GM21619 (cell line): Measurements from ENCODE around the gene DOCK3.
"Not testable (repeated sequence)": the region's sequence is repeated elsewhere in the genome, so short reads cannot be mapped to it uniquely, and the experiment has no call there.

Experiments used
- ATAC-seq: cut with Tn5 transposase; IDR thresholded peaks from one replicate; pipeline ENCODE4 v1.9.1; 2021; ENCODE audit not compliant: unreplicated experiment

Gene DOCK3

GRCh38 chr3:50873376-50874157, 198.8 kb downstream of the DOCK3 start:
- ATAC-seq: peak; percentile 82

DNA sequence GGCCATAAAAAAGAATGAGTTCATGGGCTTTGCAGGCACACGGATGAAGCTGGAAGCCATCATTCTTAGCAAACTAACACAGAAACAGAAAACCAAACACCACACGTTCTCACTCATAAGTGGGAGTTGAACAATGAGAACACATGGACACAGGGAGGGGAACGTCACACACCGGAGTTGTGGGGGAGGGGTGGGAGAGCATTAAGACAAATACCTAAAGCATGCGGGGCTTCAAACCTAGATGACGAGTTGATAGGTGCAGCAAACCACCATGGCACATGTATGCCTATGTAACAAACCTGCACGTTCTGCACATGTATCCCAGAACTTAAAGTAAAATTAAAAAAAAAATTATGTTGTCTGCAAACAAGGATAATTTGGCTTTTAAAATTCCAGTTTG, 200.1 kb downstream of the DOCK3 start:
- not testable (repeated sequence) for ATAC-seq

DNA sequence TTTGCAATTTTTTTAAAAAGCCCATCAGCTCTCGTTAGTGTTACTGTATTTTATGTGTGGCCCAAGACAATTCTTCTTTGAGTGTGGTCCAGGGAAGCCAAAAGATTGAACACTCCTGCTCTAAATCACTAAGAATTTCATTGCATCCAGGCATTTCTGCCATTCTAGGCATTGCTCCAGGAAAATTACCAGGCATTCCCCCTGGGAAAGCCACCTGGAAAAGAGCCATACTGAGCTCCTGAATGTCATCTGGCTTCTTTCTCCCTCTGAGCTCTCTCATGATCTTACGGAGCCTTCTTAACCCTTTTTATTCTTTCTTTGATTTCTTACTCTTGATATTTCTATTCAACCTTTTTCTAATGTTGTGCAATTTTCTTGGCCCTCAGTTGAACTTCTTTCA, 202.2 kb downstream of the DOCK3 start:
- no peak for ATAC-seq

- not testable (repeated sequence) for ATAC-seq
Observed at GRCh38 chr3:50882733-50883132, 208.0 kb downstream of the DOCK3 start.

DNA sequence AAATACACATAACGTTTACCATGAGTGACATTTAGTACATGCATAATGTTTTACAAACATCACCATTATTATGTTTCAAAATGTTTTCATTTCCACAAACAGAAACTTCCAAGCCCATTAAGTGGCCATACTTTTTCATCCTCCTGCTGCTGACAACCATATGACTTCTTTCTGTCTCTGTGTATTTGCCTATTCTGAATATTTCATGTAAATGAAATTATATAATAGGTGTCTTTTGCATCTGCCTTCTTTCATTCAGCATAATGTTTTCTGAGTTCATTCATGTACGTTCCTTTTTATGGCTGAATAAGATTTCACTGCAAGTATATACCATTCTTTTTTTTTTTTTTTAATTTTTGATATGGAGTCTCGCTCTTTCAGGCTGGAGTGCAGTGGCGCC, 209.0 kb downstream of the DOCK3 start:
- ATAC-seq: no peak

DNA sequence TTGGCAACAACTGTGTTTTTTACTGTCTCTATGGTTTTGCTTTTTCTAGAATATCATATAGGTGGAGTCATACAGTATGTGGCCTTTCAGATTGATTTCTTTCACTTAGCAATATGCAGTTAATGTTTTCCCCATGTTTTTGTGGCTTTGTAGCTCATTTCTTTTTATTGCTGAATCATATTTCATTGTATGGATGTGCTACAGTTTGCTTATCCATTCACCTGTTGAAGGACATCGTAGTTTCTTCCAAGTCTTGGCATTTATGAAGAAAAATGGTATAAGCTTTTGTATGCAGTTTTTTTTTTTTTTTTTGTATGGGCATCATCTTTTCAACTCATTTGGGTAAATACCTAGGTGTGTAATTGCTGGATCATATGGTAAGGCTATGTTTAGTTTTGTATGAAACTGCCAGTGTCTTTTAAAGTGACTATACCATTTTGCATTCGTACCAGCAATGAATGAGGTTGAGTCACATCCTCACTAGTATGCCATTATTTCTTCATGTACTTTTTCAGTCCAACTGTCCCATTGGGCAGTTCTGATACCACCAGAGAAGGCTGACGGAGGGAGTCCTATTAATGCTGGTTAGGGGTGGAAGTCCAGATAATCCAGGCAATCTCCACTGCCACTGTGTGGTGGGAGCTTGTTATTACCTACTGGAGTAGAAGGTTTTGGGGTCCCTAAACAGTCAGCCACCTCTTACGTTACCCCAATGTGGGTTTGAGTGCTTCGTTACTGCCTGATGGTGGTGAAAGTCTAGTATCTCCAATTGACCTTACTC, 210.5 kb downstream of the DOCK3 start:
- ATAC-seq: no peak

DNA sequence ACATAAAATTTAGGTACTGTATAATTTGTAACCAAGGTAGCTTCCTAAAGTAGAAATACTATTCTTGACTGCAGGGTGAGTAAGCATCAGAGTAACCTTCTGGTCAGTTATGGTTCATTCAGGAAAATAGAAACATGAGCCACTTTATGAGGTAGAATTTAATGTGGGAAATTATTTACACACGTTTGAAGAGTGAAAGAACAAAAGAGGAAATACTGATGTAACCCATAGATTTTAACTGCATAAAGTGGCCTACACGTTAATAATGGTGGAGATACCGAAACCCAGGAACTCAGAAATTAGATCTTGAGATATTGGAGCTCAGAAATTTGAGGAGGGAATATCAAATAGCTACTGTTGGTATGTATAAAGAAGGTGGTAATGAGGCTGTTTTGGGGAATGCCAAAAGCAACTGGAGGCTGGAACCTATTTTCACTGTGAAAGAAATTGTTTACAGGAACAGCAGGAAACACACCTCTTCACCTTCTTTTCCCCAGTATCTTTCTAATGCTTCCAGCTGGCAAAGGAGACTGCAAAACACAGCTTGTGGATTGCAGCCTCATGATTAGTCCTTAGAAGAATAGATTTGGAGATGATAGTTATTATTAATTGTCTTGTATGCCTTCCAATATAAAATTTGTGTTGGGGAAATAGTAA, 216.1 kb downstream of the DOCK3 start:
- ATAC-seq: no peak

DNA sequence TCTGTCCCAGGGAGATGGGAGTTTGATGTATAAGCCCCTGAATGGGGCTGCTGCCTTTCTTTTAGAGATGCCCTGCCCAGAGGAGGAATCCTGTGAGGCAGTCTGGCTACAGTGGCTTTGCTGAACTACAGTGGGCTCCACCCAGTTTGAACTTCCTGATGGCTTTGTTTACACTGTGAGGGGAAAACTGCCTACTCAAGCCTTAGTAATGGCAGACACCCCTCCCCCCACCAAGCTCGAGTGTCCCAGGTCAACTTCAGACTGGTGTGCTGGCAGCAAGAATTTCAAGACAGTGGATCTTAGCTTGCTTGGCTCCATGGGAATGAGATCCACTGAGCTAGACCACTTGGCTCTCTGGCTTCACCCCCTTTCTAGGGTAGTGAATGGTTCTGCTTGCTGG, 226.4 kb downstream of the DOCK3 start:
- ATAC-seq: not testable (repeated sequence)

- ATAC-seq: no peak
Observed at GRCh38 chr3:50912746-50913145, 238.0 kb downstream of the DOCK3 start.

DNA sequence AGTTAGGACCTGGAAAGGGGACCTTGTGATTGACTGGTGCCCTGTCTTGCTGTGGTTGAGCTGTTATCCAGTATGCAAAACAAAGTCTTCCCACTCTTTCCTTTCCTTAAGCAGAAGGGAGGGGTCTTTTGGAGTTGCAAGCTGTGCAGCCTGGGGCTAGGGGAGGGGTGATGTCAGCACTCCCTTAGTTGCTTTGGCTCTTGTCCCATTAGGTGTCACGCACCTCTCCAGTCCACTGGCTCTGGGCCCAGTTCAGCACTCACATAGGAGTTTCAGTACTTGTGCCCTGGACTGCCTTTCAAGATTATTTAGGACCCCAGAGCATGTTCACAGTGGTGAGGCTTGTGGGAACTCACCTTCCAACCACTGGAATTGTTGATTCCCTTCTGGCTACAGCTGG, 238.5 kb downstream of the DOCK3 start:
- ATAC-seq: no peak

DNA sequence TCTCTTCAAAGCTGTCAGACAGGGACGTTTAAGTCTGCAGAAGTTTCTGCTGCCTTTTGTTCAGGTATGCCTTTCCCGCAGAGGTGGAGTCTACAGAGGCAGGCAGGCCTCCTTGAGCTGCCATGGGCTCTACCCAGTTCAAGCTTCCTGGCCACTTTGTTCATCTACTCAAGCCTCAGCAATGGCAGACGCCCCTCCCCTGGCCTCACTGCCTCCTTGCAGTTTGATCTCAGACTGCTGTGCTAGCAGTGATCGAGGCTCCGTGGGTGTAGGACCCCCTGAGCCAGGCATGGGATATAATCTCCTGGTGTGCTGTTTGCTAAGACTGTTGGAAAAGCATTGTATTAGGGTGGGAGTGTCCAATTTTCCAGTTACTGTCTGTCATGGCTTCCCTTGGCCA, 247.3 kb downstream of the DOCK3 start:
- ATAC-seq: not testable (repeated sequence)

DNA sequence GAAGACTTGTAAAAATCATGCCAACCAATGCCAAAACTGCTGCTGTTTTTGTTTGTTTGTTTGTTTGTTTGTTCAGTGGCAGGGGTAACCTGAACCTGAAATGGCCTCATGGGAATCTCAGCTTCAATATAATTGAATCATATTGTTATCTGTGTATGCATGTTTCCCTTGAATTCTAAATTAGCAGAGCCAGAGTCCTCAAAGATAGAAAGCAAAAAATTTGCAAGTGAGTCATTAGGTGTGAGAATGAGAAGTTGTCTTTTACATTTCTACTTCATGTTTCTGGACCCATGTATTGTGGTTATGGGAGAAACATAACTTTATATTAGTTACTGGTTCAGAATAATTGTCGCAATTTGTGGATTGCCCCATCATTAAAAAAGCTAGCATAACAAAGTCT, 249.2 kb downstream of the DOCK3 start:
- no peak for ATAC-seq

- ATAC-seq: no peak
Observed at GRCh38 chr3:50924638-50925037, 249.9 kb downstream of the DOCK3 start.

DNA sequence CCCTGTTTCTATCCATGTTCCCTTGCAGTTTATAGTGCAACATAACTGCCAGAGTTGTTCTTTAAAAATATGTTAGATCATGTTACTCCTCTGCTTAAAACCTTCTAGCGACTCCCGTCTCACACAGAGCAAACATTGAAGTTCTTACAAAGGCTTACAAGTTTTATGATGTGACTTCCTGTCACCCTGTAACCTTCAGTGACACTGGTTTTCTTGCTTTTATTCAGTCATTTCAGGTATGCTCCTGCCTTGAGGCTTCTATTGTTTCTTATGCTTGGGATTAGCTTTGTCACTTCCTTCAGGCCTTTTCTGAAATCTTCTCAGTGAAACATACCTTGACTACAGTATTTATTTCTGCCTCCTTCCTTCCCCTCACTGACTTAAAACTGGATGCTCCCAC, 252.1 kb downstream of the DOCK3 start:
- no peak for ATAC-seq

GRCh38 chr3:50930371-50931208, 255.9 kb downstream of the DOCK3 start:
- ATAC-seq: no peak

GRCh38 chr3:50932918-50933317, 258.2 kb downstream of the DOCK3 start:
- ATAC-seq: not testable (repeated sequence)

DNA sequence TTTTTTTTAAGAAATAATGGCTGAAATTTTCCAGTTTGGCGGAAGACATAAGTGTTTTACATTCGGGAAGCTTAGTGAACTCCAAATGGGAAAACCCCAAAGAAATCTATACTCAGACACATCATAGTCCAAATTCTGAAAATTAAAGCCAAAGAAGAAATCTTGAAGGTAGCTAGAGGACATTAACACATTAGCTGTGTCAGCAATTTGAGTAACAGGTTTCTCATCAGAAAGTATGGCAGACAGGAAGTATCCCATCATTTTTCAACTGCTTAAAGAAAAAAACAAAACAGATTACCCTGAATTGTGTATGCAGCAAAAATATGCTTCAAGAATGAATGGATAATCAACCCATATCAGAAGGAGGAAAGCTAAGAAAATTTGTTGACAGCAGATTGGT, 261.7 kb downstream of the DOCK3 start:
- no peak for ATAC-seq

DNA sequence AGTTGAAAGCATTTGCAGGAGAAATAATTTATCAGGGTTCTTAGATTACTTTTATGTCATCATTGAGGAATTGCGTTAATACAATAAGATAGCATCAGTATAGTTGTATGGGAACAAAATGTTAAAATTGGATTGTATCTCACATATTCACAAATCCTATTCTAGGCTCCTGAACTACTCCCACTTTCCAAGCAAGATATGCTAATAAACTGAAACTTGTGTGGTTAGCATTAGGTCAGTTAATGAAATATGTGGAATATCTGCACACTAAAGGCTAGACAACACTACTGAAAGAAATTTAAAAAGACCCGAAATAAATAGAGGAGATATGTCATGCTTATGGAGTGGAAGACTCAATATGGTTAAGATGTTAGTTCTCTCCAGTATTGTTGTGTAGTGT, 272.7 kb downstream of the DOCK3 start:
- no peak for ATAC-seq

DNA sequence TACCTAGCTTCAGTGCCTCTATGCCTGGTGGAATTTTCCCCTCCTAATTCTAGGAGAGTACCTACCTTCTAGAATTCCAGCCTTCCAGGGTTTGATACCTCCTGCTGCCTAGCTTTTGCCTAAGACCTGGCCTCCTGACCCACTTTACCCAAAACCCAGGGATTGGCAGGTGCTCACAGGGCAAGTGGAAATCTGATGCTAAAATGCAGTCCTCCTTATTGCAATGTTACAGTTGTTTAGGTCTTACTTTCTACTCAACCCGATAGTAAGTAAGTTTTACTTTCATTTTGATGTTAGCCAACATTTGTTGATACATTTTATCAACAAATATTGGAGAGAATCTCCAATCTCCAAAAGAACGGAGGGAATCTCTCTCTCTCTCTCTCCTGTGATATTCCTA, 275.9 kb downstream of the DOCK3 start:
- ATAC-seq: no peak

GRCh38 chr3:50953825-50954414, 279.2 kb downstream of the DOCK3 start:
- ATAC-seq: no peak

- ATAC-seq: no peak
Observed at GRCh38 chr3:50961386-50961785, 286.7 kb downstream of the DOCK3 start.
